ENCODE measurements around the gene CHFR.
"Not testable (repeated sequence)": the region's sequence is repeated elsewhere in the genome, so short reads cannot be mapped to it uniquely, and the experiment has no call there.

CHFR gene

GRCh38 chr12:132874175-132874574, 13.2 kb downstream of the CHFR start:
- DNase-seq (ENCODE audit: low read depth): no peak

- DNase-seq (ENCODE audit: low read depth): no peak
Measured at GRCh38 chr12:132873724-132874123, 13.7 kb downstream of the CHFR start.

GRCh38 chr12:132872975-132873421, 14.4 kb downstream of the CHFR start:
- DNase-seq (ENCODE audit: low read depth): no peak

- no peak for DNase-seq (ENCODE audit: low read depth)
Measured at GRCh38 chr12:132872073-132872855, 15.1 kb downstream of the CHFR start.

- DNase-seq (ENCODE audit: low read depth): no peak
Measured at GRCh38 chr12:132869551-132869950, 17.9 kb downstream of the CHFR start.

- DNase-seq (ENCODE audit: low read depth): no peak
Measured at GRCh38 chr12:132866251-132866828, 21.1 kb downstream of the CHFR start.

- no peak for DNase-seq (ENCODE audit: low read depth)
Measured at GRCh38 chr12:132861558-132861957, 25.8 kb downstream of the CHFR start.

GRCh38 chr12:132858718-132859266, 28.6 kb downstream of the CHFR start:
- DNase-seq (ENCODE audit: low read depth): no peak

- DNase-seq (ENCODE audit: low read depth): not testable (repeated sequence)
Measured at GRCh38 chr12:132857019-132857418, 30.4 kb downstream of the CHFR start.

- no peak for DNase-seq (ENCODE audit: low read depth)
Measured at GRCh38 chr12:132856581-132856980, 30.8 kb downstream of the CHFR start.

- DNase-seq (ENCODE audit: low read depth): not testable (repeated sequence)
Measured at GRCh38 chr12:132855211-132855610, 32.2 kb downstream of the CHFR start.

GRCh38 chr12:132853285-132854092, 33.9 kb downstream of the CHFR start:
- DNase-seq (ENCODE audit: low read depth): no peak

- no peak for DNase-seq (ENCODE audit: low read depth)
Measured at GRCh38 chr12:132852496-132852895, 34.9 kb downstream of the CHFR start.

- no peak for DNase-seq (ENCODE audit: low read depth)
Measured at GRCh38 chr12:132851465-132851864, 35.9 kb downstream of the CHFR start.

GRCh38 chr12:132850291-132850690, 37.1 kb downstream of the CHFR start:
- DNase-seq (ENCODE audit: low read depth): no peak

GRCh38 chr12:132848521-132848920, 38.9 kb downstream of the CHFR start:
- no peak for DNase-seq (ENCODE audit: low read depth)

GRCh38 chr12:132847363-132848356, 39.7 kb downstream of the CHFR start:
- no peak for DNase-seq (ENCODE audit: low read depth)

- DNase-seq (ENCODE audit: low read depth): not testable (repeated sequence)
Measured at GRCh38 chr12:132844681-132845080, 42.7 kb downstream of the CHFR start.

GRCh38 chr12:132842449-132843045, 44.9 kb downstream of the CHFR start:
- DNase-seq (ENCODE audit: low read depth): no peak

- no peak for DNase-seq (ENCODE audit: low read depth)
Measured at GRCh38 chr12:132841151-132841550, 46.3 kb downstream of the CHFR start.

GRCh38 chr12:132840536-132840935, 46.9 kb downstream of the CHFR start:
- DNase-seq (ENCODE audit: low read depth): no peak

Measured in stimulated activated CD8-positive, alpha-beta memory T cell treated with anti-CD3 and anti-CD28 coated beads, Interleukin-15, amount 100 ng/mL, for 24 hours (primary cell).